Kidney (tissue), 14 donors: ENCODE results near the gene KCTD8. TPM values are rescaled to one million over a fixed set of nuclear protein-coding genes. Genes with fewer than 3 reads are reported as not detected.

Source experiments
- DNase-seq, 5 donors: peaks; one replicate each; pipeline ENCODE4 v3.0.0-alpha.2; 2013 to 2020
- FAIRE-seq: peaks from 2 replicates; lab custom pipeline; 2012; peaks lifted over from hg19 to GRCh38; lab: Jason Lieb, UNC
- H3K27ac ChIP-seq, 2 donors: one replicate each; pipeline ENCODE4 v1.7.0; 2013; ENCODE audit warnings: low read depth in 2 of 2, low read length in 2 of 2, inconsistent platforms in 1 of 2
- H3K27me3 ChIP-seq: one replicate; pipeline ENCODE4 v1.7.1; 2013; ENCODE audit warnings: low read length, inconsistent platforms; ENCODE audit not compliant: control insufficient read depth, insufficient read depth
- H3K36me3 ChIP-seq, 3 donors: one replicate each; pipeline versions ENCODE4 v1.7.0 to v1.7.1; 2013; ENCODE audit warnings: low read length in 3 of 3, control low read depth in 1 of 3, inconsistent platforms in 1 of 3; ENCODE audit not compliant: insufficient read depth in 3 of 3, control insufficient read depth in 2 of 3
- H3K4me1 ChIP-seq, 3 donors: one replicate each; pipeline versions ENCODE4 v1.7.0 to v1.7.1; 2013; ENCODE audit warnings: low read length in 3 of 3, inconsistent platforms in 1 of 3, low read depth in 1 of 3; ENCODE audit not compliant: control insufficient read depth in 2 of 3, insufficient read depth in 2 of 3
- H3K4me3 ChIP-seq, 3 donors: one replicate each; pipeline versions ENCODE4 v1.7.0 to v1.8.1; 2013; ENCODE audit warnings: low read length in 3 of 3, control low read depth in 1 of 3, inconsistent platforms in 1 of 3
- H3K9ac ChIP-seq, 3 donors: one replicate each; pipeline versions ENCODE4 v1.7.0 to v1.7.1; 2013; ENCODE audit warnings: low read length in 3 of 3, control low read depth in 1 of 3, inconsistent platforms in 1 of 3
- H3K9me3 ChIP-seq, 3 donors: one replicate each; pipeline versions ENCODE4 v1.7.0 to v1.7.1; 2013; ENCODE audit warnings: low read length in 3 of 3, control low read depth in 1 of 3, inconsistent platforms in 1 of 3; ENCODE audit not compliant: control insufficient read depth in 2 of 3, insufficient read depth in 1 of 3
- intact Hi-C: fragments of 100-400 bp; cut with DNase I; formaldehyde crosslinking; loops from one replicate; pipeline ENCODE4 v1.11.1; 2022
- polyA plus RNA-seq: library from polyadenylated mRNA; stranded (reverse); fragments of 350-450 nt; fragmentation: Illumina TruSeq; extraction: RNeasy Lipid Tissue Mini Kit (QIAGEN cat#74804); gene quantifications from one replicate; pipeline ENCODE4 v1.2.3, GENCODE V29; 2014; ENCODE audit warnings: low read depth, low replicate concordance; ENCODE audit not compliant: insufficient read depth
- total RNA-seq: library from RNA; stranded (reverse); fragmentation: NEBNext Ultra II Directional; extraction: Animal tissue kit (Norgen Biotek cat#: 25700); gene quantifications from one replicate; pipeline ENCODE4 v1.2.1, GENCODE V29; 2021
- TF ChIP-seq, protein P1 (sequence below): IDR thresholded peaks from 3 replicates; pipeline ENCODE4 v1.5.1; 2012; ENCODE audit warnings: mild to moderate bottlenecking, moderate library complexity, borderline replicate concordance; ENCODE audit not compliant: insufficient read depth; ENCODE audit errors: extremely low read depth
- donor health status: control.
- donor health status: control.
- donor health status: control.
- donor health status: control.
- donor health status: control.
- donor health status: DM: yes; HTN: yes; CAD: no.
- donor health status: Normal renal cell carcinoma (clear cell type).

The KCTD8 gene
- total and polyA plus RNA-seq, 2 donors from 2014 or later: 0.62 to 1.3 TPM

- Histone ChIP-seq H3K9me3 (no peaks in the 10 kb centered on the region), H3K27ac (no peak overlapping the region), H3K36me3 (no peaks in the 10 kb centered on the region), H3K9ac (no peak overlapping the region), H3K27me3 (no peaks in the 10 kb centered on the region), H3K4me1 (no peaks in the 10 kb centered on the region), H3K4me3 (no peak overlapping the region)
- no peak for DNase-seq
- intact Hi-C loops: no loop called here
- TF ChIP-seq, protein P1, sequence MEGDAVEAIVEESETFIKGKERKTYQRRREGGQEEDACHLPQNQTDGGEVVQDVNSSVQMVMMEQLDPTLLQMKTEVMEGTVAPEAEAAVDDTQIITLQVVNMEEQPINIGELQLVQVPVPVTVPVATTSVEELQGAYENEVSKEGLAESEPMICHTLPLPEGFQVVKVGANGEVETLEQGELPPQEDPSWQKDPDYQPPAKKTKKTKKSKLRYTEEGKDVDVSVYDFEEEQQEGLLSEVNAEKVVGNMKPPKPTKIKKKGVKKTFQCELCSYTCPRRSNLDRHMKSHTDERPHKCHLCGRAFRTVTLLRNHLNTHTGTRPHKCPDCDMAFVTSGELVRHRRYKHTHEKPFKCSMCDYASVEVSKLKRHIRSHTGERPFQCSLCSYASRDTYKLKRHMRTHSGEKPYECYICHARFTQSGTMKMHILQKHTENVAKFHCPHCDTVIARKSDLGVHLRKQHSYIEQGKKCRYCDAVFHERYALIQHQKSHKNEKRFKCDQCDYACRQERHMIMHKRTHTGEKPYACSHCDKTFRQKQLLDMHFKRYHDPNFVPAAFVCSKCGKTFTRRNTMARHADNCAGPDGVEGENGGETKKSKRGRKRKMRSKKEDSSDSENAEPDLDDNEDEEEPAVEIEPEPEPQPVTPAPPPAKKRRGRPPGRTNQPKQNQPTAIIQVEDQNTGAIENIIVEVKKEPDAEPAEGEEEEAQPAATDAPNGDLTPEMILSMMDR: no peak
- no peak for FAIRE-seq
These were observed 27.1 kb downstream of the KCTD8 start for GRCh38 chr4:44421330-44422065.

DNA sequence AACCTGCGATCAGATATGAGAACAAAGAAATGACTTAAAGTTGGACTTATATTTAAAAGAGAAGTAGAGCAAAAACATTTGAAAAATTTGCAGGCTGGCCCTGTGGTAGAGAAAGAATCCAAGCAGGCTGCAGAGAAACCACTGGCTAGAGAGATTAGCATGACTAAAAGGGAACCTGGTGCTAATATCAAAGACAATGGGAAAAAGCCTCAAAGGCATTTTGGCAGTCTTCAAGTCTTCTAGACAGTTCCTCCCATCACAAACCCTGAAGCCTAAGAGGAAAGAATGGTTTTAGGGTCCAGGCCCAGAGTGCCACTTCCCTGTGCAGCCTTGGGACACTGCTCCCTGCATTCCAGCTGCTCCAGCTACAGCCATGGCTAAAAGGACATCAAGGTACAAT is 33.4 kb downstream of the KCTD8 start:
- Histone ChIP-seq H3K36me3 (no peaks in the 10 kb centered on the region), H3K4me1 (no peaks in the 10 kb centered on the region), H3K9ac (no peak overlapping the region), H3K9me3 (no peaks in the 10 kb centered on the region), H3K27ac (no peak overlapping the region), H3K4me3 (no peak overlapping the region), H3K27me3 (no peaks in the 10 kb centered on the region)
- intact Hi-C loops: no loop called here
- TF ChIP-seq, protein P1: no peak
- no peak for FAIRE-seq
- no peak for DNase-seq

DNA sequence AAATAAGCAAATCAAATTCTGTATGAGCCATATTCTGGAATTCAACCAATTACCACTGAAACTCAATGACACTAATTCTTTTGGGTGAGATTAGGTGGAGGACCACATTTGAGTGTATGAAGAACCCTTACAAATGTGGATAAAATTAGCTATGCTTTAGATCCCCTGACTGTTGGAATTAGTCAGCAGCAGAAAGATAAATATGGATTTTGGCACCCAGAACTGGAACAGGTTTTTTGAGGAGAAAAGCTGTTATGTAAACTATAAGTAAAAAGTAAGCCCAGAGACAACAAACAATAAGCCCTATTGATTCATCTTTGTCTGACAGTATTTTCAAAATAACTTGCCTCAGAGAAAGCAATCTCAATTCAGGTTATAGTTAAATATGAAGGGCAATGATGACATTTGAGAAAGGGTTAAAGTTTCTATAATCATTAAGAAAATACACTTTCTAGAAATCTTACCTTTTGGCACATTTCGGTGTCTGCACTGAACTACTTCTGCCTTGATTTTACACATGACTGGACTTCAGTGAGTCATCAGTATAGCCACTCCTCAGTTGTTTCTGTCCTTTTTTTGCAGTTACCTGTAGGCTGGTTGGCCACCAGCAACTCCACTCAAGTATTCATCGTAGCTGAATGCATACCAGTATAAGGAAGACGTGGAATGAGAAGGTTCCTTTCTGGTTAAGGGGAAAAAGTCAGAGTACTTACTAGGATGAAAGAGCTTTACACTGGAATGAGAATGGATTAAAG is 80.0 kb downstream of the KCTD8 start:
- H3K4me3 ChIP-seq: no peak overlapping the region
- no peaks in the 10 kb centered on the region for H3K9me3 ChIP-seq
- TF ChIP-seq, protein P1: no peak
- H3K36me3 ChIP-seq: no peaks in the 10 kb centered on the region
- no peak overlapping the region for H3K27ac ChIP-seq
- H3K9ac ChIP-seq: no peak overlapping the region
- DNase-seq (no peak), FAIRE-seq (no peak)
- no peaks in the 10 kb centered on the region for H3K27me3 ChIP-seq
- intact Hi-C loops: no loop called here
- no peaks in the 10 kb centered on the region for H3K4me1 ChIP-seq
